GM18499 (cell line): ENCODE data around the gene ORM2.
"Not testable (repeated sequence)": the region's sequence is repeated elsewhere in the genome, so short reads cannot be mapped to it uniquely, and the experiment has no call there.

Experiments used
- ATAC-seq: cut with Tn5 transposase; IDR thresholded peaks from one replicate; pipeline ENCODE4 v1.9.1; 2021; ENCODE audit warnings: moderate number of reproducible peaks; ENCODE audit not compliant: insufficient read depth, unreplicated experiment

Gene ORM2

GRCh38 chr9:114329625-114330022 lies at the start of gene ORM2:
Gene ORM2, plus strand, starts transcription at chr9:114329869. Its CDS starts 36 bp downstream, at chr9:114329905.
- ATAC-seq: not testable (repeated sequence)

DNA sequence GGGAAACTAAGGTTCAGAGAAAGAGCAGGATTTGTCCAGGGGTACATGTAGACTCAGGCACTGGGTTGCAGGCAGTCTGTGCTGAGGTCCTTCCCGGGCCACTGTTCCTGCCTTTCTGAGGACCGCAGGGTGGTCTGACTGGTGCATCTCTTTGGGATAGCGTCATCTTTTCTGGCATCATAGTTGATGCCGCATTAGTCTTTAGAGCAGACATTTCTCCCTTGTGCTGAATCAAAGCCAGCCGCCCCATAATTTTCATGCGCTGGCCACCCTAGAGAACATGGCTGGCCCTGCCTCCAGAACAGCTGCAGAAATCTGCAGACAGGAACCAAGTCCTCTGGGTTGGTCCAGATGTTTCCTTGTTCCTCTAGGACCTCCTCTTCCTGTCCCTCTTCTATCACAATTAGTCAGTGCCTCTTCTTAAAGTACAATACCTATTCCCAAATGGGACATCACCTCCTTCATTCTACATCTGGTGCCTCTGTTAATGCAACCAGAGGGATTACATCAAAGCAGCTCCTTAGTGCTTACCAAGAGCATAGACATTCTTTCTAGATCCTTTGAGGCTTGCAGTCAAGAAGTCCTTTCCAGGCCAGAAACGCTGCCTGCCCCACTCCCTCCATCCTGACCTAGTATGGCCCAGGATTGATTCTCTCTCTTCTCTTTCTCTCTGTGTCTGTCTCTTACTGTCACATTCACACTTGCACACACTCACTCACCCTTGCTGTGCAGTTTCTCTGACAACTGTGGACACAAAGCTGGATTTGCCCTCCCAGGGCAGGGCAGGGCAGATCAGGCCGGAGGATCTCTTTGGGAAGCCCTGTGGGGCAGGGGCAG lies 48.8 kb upstream of the ORM2 start:
- no peak for ATAC-seq

GRCh38 chr9:114281473-114282103 lies 48.1 kb upstream of the ORM2 start:
- ATAC-seq: no peak

GRCh38 chr9:114282104-114282485 lies 47.6 kb upstream of the ORM2 start:
- ATAC-seq: no peak

- ATAC-seq: no peak
Measured at GRCh38 chr9:114282507-114282906, 47.2 kb upstream of the ORM2 start.

GRCh38 chr9:114282926-114283325 lies 46.7 kb upstream of the ORM2 start:
- no peak for ATAC-seq

- ATAC-seq: no peak
Measured at GRCh38 chr9:114283551-114284111, 46.0 kb upstream of the ORM2 start.

DNA sequence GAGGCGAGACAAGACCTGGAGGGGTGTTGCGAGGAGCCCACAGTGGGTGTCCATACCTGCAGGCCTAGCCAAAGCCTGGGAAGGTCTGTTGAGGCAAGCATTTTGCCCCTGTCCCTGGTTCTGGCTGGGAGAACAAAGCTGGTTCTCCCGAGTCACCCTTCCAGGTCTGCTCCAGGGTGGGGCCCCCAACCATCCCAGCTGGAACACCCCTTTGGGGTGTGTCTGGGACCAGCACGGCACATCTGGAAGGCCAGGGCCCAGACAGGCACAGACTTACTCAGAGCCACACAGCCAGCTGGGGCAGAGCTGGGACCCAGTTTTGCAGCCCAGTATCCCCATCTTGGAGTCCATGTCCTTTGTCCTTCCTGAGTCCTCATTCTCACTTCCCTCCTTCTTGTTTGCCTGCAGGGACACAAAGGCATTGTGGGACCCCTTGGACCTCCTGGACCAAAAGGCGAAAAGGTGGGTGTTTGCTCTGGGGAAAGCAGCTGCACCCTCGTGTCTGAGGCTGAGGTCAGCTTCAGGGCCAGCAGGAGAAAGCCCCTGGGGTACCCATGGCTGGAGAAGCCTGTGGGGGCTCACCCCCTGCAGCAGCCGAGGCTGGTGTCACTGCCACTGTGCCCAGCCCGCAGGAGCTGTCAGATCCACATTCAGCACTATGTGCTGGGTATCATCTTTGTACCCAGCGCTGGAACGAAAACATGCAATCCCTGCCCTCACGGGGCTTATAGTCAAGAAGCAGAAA lies 45.2 kb upstream of the ORM2 start:
- no peak for ATAC-seq

GRCh38 chr9:114285166-114285867 lies 44.4 kb upstream of the ORM2 start:
- no peak for ATAC-seq

DNA sequence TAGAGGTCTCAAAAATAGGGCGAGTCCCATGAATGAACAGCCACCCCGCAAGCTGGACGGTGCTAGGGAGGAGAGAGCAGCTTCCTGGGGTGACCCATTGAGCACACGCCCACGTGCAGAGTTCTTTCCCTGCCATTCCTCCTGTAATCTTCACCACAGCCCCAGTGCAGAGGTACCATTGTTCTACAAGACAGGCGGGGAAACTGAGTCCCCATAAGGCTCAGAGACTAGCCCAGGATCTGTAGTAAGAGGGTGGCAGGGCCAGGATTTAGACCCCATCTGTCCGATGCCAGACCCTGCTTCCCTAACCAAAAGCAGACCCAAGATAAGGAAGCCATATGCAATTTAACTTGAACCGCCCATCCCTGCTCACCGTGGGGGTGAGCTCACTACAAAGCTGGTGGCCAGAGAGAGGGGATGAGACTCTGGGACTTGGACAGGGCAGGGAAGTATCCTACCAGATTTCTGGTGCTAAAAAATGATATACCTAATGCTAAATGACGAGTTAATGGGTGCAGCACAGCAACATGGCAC lies 43.5 kb upstream of the ORM2 start:
- no peak for ATAC-seq

DNA sequence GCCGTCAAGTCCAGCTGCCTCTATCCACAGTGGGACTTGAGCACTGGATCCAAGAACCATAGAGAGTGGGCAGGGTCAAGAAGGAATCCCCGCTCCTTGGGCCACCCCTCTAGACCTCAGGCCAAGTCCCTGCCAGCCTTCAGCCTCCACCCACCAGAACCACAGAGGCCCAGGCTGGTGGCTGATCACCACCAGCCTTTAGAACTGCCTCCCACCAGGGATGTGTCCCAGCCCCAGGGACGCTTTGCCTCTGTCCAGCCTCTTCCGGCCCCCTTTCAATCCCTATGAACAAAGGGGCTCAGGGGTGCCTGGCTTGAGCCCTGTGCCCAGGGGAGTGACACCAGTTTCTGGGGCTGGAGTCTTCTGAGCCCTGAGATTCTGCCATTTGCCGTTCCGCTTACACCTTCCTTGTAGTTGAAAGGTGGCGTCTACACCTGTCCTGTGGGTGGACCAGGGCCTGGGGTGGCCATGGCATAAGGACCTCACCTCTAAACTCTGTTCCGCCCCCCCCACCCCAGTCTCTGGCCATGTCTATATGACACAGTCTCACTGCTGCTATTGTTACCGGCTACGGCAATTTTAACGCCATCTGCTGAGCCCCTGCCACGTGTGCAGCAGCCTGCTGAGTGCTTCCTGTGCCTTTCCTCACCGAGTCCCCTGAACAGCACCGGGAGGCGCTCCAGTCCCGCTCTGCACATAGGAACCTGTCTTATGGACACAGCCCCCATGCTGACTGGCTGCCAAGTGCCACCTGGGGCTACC lies 42.5 kb upstream of the ORM2 start:
- no peak for ATAC-seq

- ATAC-seq: no peak
Measured at GRCh38 chr9:114287763-114288192, 41.9 kb upstream of the ORM2 start.

DNA sequence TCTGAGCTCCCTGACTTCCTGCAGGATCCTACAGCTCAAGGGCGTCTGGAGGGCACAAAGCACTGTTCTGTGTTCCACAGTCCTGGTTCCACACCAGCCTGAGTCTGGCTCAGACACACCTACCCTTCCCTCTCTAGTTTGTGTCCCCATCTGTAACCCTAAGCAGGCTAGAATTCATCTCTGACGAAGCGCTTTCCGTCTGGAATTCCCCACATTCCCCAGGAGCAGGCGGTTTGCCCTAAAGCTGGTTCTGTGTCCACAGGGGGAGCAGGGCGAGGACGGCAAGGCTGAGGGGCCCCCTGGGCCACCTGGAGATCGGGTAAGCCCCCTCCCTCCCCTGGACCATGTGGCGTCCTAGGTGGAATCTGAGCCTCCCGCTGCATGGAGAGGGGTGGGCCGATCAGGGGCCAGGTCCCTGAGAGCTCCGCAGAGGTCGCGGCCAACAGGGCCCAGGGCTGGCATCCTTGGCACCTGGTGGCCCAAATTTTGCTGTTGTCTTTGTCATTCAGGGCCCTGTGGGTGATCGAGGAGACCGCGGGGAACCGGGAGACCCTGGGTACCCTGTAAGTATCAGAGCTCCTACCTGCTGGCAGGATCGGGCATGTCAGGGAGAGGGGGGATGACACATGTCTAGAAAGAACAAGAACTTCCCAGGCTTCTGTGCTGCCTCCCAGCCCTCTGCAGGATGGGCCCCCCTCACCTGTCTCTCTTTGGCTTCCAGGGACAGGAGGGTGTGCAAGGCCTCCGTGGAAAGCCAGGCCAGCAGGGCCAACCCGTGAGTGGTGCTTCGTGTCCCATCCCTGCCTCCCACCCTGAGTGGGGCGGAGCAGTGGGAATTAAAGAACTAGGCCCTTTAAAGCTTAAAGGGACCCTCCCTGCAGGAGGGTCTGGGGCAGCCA lies 41.2 kb upstream of the ORM2 start:
- no peak for ATAC-seq

GRCh38 chr9:114289106-114289505 lies 40.6 kb upstream of the ORM2 start:
- ATAC-seq: no peak

DNA sequence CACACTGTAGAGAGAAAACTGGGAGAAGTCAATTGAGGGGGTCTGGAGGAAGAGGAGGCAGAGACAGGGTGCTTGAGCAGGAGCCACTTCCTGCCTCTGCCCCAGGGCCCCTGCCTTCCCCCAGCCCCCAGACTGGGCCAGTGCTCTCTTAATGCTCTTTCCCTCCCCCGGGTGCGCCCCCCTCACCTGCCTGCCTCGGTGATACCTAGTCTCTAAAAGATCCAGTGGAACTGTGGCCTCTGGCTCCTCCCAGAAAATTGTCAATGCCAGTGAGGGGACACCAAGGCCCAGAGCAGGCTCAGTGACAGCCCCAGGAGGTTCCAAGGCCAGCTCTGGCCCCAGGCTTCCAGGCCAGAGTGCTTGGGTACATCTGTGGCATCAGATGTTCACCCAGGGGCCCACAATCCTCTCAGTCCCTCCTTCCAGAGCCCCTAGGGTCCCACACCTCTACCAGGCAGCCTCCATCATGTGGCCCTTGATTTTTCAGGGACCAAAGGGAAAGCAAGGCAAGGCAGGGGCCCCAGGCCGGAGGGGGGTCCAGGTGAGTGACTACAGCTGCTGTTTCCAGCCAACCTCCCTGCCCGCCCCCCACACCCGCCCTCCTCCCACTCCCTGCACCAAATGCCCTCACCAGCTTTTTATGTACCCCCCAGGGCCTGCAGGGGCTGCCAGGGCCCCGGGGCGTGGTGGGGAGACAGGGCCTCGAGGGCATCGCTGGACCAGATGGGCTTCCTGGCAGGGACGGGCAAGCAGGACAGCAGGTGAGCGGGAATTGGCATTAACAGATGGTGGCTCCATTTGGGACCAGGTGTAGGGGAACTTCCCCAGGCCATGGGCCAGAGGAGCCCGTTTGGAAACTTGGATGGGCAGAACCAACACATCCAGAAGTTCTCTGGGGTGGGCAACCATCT lies 39.8 kb upstream of the ORM2 start:
- ATAC-seq: no peak

DNA sequence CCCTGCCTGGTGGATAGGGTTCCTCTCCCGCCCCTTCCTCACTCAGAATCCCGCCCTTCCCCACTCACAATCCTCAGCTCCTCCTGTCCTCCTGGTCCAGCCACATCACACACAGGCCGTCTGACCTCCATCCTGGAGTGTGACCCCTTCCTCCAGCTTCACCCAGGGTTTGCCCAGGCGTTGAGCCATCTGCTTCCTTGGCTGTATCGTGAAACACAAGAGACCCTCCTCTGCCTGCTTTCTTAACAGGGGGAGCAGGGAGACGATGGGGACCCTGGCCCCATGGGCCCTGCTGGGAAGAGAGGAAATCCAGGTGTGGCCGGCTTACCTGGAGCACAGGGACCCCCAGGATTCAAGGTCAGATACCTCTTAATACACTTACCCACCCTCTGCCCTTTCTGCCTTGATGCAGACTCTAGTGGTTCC lies 39.1 kb upstream of the ORM2 start:
- no peak for ATAC-seq

DNA sequence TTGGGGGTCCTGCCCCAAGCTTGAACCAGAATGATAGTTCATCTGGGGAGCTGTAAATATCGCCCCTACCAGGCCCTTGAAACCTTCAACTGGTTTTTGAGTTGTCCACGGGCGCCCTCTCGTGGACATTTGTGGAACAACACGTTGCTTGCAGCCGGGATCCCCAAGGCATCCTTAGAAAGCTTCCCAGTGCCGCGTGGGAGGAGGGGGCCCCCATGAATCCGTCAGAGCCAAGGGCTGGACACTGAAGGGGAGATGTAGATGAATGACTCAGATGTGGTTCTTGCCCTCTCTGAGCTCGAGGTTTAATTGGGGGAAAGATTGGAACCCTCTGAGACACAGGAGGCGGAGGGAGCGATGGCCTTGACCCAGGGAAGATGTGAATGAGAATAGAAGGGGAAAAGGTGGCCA lies 38.6 kb upstream of the ORM2 start:
- no peak for ATAC-seq
